ENCODE results near the gene SH3GLB2. TPM values are rescaled to one million over a fixed set of nuclear protein-coding genes. Genes with fewer than 3 reads are reported as not detected.
A peak's percentile ranks its signal among the peaks of the same experiment; 100 is the strongest.
"Not testable (repeated sequence)": the region's sequence is repeated elsewhere in the genome, so short reads cannot be mapped to it uniquely, and the experiment has no call there.

SH3GLB2 gene
- total RNA-seq, 3 donors from 2014 or later (not counting 1 experiment from before 2014, with no cell fraction given) = 50.3 to 67.1 (median 65.4) TPM

GRCh38 chr9:129007035-129007765 is 20.9 kb downstream of the SH3GLB2 start:
- ATAC-seq (no peak), DNase-seq (no peak)
- no peaks in the 10 kb centered on the region for H3K36me3 Mint-ChIP-seq
- no peak overlapping the region for H3K4me3 Mint-ChIP-seq
- no peaks in the 10 kb centered on the region for H3K4me1 ChIP-seq (ENCODE audit: control insufficient read depth, insufficient read depth, low read length)
- no peaks in the 10 kb centered on the region for H3K27me3 Mint-ChIP-seq (ENCODE audit: low read depth in 2 of 2)
- no peaks in the 10 kb centered on the region for H3K9me3 ChIP-seq (ENCODE audit: control insufficient read depth, insufficient read depth, low read length)
- H3K27ac ChIP-seq (ENCODE audit: low read length) = no peak overlapping the region
- intact Hi-C loops (cut with micrococcal nuclease) = no loop called here
- H3K4me1 Mint-ChIP-seq = peaks cover 0 to 5% of the 10 kb centered on the region in 2 donors
- H3K36me3 ChIP-seq (ENCODE audit: control insufficient read depth, insufficient read depth, low read length) = peaks cover 62% of the 10 kb centered on the region
- H3K27ac Mint-ChIP-seq = peak overlapping the region in 1 of 2 donors; percentile 29
- 96% methylated on average over 14 of the region's 14 CpGs for WGBS (ENCODE audit: insufficient coverage)
- no peaks in the 10 kb centered on the region for H3K27me3 ChIP-seq (ENCODE audit: control insufficient read depth, insufficient read depth, low read length)
- TF ChIP-seq, protein P1, sequence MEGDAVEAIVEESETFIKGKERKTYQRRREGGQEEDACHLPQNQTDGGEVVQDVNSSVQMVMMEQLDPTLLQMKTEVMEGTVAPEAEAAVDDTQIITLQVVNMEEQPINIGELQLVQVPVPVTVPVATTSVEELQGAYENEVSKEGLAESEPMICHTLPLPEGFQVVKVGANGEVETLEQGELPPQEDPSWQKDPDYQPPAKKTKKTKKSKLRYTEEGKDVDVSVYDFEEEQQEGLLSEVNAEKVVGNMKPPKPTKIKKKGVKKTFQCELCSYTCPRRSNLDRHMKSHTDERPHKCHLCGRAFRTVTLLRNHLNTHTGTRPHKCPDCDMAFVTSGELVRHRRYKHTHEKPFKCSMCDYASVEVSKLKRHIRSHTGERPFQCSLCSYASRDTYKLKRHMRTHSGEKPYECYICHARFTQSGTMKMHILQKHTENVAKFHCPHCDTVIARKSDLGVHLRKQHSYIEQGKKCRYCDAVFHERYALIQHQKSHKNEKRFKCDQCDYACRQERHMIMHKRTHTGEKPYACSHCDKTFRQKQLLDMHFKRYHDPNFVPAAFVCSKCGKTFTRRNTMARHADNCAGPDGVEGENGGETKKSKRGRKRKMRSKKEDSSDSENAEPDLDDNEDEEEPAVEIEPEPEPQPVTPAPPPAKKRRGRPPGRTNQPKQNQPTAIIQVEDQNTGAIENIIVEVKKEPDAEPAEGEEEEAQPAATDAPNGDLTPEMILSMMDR (IDR thresholded peaks at IDR 0.05) = no peak
- H3K9me3 Mint-ChIP-seq = no peaks in the 10 kb centered on the region
- H3K4me3 ChIP-seq (ENCODE audit: low read length) = no peak overlapping the region

DNA sequence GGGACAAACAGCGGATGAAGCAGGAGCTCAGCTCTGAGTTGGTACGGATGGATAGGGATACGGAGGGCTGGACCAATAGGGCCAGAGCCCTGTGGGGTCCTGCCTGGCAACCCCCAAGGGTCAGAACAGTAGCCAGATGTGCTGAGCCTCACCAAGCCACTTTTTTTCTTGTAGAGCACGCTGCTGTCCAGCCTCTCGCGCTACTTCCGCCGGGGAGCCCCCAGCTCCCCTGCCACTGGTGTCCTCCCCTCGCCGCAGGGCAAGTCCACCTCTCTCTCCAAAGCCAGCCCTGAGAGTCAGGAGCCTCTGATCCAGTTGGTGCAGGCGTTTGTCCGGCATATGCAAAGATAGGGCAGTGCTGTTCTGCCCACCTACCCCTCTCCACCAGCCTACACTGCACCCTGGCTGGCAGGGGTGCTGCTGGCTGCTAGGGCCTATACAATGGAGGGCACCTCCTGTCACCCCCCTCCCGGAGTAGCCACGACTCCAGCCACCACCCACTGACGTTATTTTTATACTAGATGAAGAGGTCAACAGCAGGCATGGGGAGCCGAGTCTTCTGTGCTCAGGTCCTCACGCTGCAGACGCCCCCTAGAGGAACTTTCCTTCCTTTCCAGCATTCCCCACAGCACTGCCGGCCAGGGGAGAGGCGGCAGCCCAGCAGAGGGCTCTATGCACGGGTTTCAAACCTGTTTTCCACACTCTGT is 21.6 kb downstream of the SH3GLB2 start:
- no peak overlapping the region for H3K4me3 Mint-ChIP-seq
- Histone ChIP-seq H3K36me3 (ENCODE audit: control insufficient read depth, insufficient read depth, low read length) (peaks cover 62% of the 10 kb centered on the region), H3K27ac (ENCODE audit: low read length) (no peak overlapping the region), H3K9me3 (ENCODE audit: control insufficient read depth, insufficient read depth, low read length) (no peaks in the 10 kb centered on the region), H3K4me3 (ENCODE audit: low read length) (no peak overlapping the region), H3K27me3 (ENCODE audit: control insufficient read depth, insufficient read depth, low read length) (no peaks in the 10 kb centered on the region), H3K4me1 (ENCODE audit: control insufficient read depth, insufficient read depth, low read length) (no peaks in the 10 kb centered on the region)
- DNase-seq = peak in 1 of 2 donors; percentile 71
- WGBS (ENCODE audit: insufficient coverage) = 67% methylated on average over 21 of the region's 21 CpGs
- no peaks in the 10 kb centered on the region for H3K27me3 Mint-ChIP-seq (ENCODE audit: low read depth in 2 of 2)
- TF ChIP-seq, protein P1 (IDR thresholded peaks at IDR 0.05) = peak; percentile 55
- H3K27ac Mint-ChIP-seq = peak overlapping the region in 1 of 2 donors; percentile 31
- H3K36me3 Mint-ChIP-seq = no peaks in the 10 kb centered on the region
- intact Hi-C loops (cut with micrococcal nuclease) = no loop called here
- no peaks in the 10 kb centered on the region for H3K9me3 Mint-ChIP-seq
- peak; percentile 45 to 70 (median 54) for ATAC-seq
- peaks cover 0 to 5% of the 10 kb centered on the region in 2 donors for H3K4me1 Mint-ChIP-seq

GRCh38 chr9:129005336-129005997 is 22.7 kb downstream of the SH3GLB2 start:
- Histone ChIP-seq H3K4me3 (ENCODE audit: low read length) (no peak overlapping the region), H3K27ac (ENCODE audit: low read length) (no peak overlapping the region), H3K27me3 (ENCODE audit: control insufficient read depth, insufficient read depth, low read length) (no peaks in the 10 kb centered on the region), H3K9me3 (ENCODE audit: control insufficient read depth, insufficient read depth, low read length) (no peaks in the 10 kb centered on the region), H3K4me1 (ENCODE audit: control insufficient read depth, insufficient read depth, low read length) (no peaks in the 10 kb centered on the region), H3K36me3 (ENCODE audit: control insufficient read depth, insufficient read depth, low read length) (peaks cover 62% of the 10 kb centered on the region)
- 92% methylated on average over 10 of the region's 10 CpGs for WGBS (ENCODE audit: insufficient coverage)
- DNase-seq (peak in 1 of 2 donors; percentile 3), ATAC-seq (no peak)
- no peak overlapping the region for H3K4me3 Mint-ChIP-seq
- H3K36me3 Mint-ChIP-seq = no peaks in the 10 kb centered on the region
- no peaks in the 10 kb centered on the region for H3K9me3 Mint-ChIP-seq
- TF ChIP-seq, protein P1 (IDR thresholded peaks at IDR 0.05) = no peak
- peak overlapping the region in 1 of 2 donors; percentile 53 for H3K27ac Mint-ChIP-seq
- intact Hi-C loops (cut with micrococcal nuclease) = no loop called here
- H3K27me3 Mint-ChIP-seq (ENCODE audit: low read depth in 2 of 2) = no peaks in the 10 kb centered on the region
- peaks cover 0 to 5% of the 10 kb centered on the region in 2 donors for H3K4me1 Mint-ChIP-seq

DNA sequence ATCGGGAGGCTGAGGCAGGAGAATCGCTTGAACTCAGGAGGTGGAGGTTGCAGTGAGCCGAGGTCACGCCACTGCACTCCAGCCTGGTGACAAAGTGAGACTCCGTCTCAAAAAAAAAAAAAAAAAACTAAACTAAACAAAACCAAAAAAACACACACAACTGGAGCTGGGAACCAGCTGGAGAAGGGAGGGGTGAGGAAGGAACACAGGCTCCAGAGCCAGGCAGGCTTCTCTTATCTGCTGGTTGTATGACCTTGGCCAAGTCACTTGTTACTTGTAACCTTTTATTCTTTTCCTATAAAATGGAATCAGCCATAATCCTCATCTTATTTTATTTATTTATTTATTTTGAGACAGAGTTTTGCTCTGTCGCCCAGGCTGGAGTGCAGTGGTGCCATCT is 24.0 kb downstream of the SH3GLB2 start:
- H3K9me3 Mint-ChIP-seq; H3K27me3 Mint-ChIP-seq (ENCODE audit: low read depth in 2 of 2); DNase-seq; intact Hi-C loops (cut with micrococcal nuclease); H3K4me1 Mint-ChIP-seq; H3K4me3 Mint-ChIP-seq; H3K9me3 ChIP-seq (ENCODE audit: control insufficient read depth, insufficient read depth, low read length); H3K4me1 ChIP-seq (ENCODE audit: control insufficient read depth, insufficient read depth, low read length); H3K27ac ChIP-seq (ENCODE audit: low read length); H3K36me3 Mint-ChIP-seq; ATAC-seq; H3K27ac Mint-ChIP-seq; H3K27me3 ChIP-seq (ENCODE audit: control insufficient read depth, insufficient read depth, low read length); H3K4me3 ChIP-seq (ENCODE audit: low read length): not testable (repeated sequence)
- H3K36me3 ChIP-seq (ENCODE audit: control insufficient read depth, insufficient read depth, low read length) = peaks cover 75% of the 10 kb centered on the region
- 96% methylated on average over 2 of the region's 6 CpGs for WGBS (ENCODE audit: insufficient coverage)
